Measurements from ENCODE around the gene XPNPEP1. TPM values are rescaled to one million over a fixed set of nuclear protein-coding genes. Genes with fewer than 3 reads are reported as not detected.

XPNPEP1 gene
- total RNA-seq, 4 donors from 2014 or later, result 108 to 298 (median 127) TPM

DNA sequence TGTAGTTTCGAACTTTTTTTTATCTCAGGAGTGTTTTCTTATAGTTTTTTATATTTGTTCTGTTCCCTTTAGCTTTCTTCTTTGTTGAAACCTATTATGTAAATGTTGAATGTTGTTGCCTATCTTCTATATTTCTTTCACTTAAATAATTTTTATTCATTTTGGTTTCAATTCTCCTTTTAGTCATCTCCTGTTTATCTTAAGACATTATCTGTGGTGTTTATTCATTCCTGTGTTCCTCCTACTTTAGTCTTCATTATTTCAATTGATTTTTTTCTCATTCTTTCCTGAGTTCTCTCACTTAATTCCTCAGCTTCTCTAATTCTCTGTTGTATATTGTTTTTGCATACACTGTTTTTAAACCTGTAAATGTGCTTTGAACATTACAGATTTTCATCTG lies 64.1 kb downstream of the XPNPEP1 start:
- no peaks in the 10 kb centered on the region for H3K27me3 ChIP-seq
- no peak for DNase-seq
- intact Hi-C loops (cut with DNase I; ENCODE audit: low total_unique reads) (no loop called here), in situ Hi-C loops (cut with MboI; ENCODE audit: low pct_ligation_motif_present in 1 of 4, low pct_unique_long_range_greater_than_20kb in 1 of 4, low sequenced_read_pairs in 3 of 4) (no loop called here)
- H3K9me3 ChIP-seq, result no peaks in the 10 kb centered on the region
- no peak overlapping the region for H3K27ac ChIP-seq
- H3K4me1 ChIP-seq, result no peaks in the 10 kb centered on the region
- WGBS, 2 donors (ENCODE audit: low coverage in 1 of 2), result 86% methylated on average over 1 of the region's 1 CpG
- H3K36me3 ChIP-seq, result peaks cover 0 to 18% (median 8%) of the 10 kb centered on the region in 4 donors
- H3K4me3 ChIP-seq, result no peak overlapping the region
- TF ChIP-seq POLR2AphosphoS5 (IDR thresholded peaks at IDR 0.05) (no peak), EP300 (IDR thresholded peaks at IDR 0.05; ENCODE audit: low read depth) (no peak), POLR2A (IDR thresholded peaks at IDR 0.05) (no peak)
- TF ChIP-seq, protein P1, sequence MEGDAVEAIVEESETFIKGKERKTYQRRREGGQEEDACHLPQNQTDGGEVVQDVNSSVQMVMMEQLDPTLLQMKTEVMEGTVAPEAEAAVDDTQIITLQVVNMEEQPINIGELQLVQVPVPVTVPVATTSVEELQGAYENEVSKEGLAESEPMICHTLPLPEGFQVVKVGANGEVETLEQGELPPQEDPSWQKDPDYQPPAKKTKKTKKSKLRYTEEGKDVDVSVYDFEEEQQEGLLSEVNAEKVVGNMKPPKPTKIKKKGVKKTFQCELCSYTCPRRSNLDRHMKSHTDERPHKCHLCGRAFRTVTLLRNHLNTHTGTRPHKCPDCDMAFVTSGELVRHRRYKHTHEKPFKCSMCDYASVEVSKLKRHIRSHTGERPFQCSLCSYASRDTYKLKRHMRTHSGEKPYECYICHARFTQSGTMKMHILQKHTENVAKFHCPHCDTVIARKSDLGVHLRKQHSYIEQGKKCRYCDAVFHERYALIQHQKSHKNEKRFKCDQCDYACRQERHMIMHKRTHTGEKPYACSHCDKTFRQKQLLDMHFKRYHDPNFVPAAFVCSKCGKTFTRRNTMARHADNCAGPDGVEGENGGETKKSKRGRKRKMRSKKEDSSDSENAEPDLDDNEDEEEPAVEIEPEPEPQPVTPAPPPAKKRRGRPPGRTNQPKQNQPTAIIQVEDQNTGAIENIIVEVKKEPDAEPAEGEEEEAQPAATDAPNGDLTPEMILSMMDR (IDR thresholded peaks at IDR 0.05), result no peak

DNA sequence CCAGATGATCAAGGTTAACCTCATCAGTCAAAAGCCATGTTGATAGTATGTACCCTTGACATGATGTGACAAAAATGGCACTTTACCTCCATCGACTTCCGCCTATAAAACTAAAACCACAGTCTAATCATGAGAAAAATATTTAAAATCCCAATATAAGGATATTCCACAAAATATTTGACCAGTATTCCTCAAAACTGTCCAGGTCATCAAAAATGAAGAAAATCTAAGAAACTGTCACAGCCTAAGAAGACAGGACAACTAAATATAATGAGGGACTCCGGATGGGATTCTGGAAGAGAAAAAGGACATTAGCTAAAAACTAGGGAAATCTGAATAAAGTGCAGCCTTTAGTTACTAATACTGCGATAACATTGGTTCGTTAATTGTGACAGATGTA lies 67.6 kb downstream of the XPNPEP1 start:
- Histone ChIP-seq H3K9me3 (no peaks in the 10 kb centered on the region), H3K4me3 (no peak overlapping the region), H3K27me3 (no peaks in the 10 kb centered on the region), H3K4me1 (no peaks in the 10 kb centered on the region), H3K36me3 (no peaks in the 10 kb centered on the region), H3K27ac (no peak overlapping the region)
- DNase-seq, result no peak
- in situ Hi-C loops (cut with MboI; ENCODE audit: low pct_ligation_motif_present in 1 of 4, low pct_unique_long_range_greater_than_20kb in 1 of 4, low sequenced_read_pairs in 3 of 4), result no loop called here
- intact Hi-C loops (cut with DNase I; ENCODE audit: low total_unique reads), result no loop called here
- no peak for TF ChIP-seq EP300 (IDR thresholded peaks at IDR 0.05; ENCODE audit: low read depth)
- no peak for TF ChIP-seq POLR2A (IDR thresholded peaks at IDR 0.05)
- TF ChIP-seq POLR2AphosphoS5 (IDR thresholded peaks at IDR 0.05), result no peak
- TF ChIP-seq, protein P1 (IDR thresholded peaks at IDR 0.05), result no peak
- WGBS, 2 donors (ENCODE audit: low coverage in 1 of 2), result 92 to 94% methylated on average over 5 of the region's 5 CpGs

DNA sequence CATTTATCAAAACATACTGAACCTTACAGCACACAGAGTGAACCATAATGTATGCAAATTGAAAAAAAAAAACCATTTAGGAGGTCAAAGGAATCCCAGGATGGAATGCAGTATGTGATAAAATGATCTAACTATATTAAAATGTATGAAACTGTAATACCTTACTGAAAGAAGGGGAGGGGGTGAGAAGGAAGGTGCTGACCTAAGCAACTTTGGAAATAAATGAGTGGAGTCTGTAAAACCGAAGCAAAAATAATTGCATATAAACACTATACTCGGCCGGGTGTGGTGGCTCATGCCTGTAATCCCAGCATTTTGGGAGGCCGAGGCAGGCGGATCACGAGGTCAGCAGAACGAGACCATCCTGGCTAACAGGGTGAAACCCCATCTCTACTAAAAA lies 69.4 kb downstream of the XPNPEP1 start:
- Histone ChIP-seq H3K36me3 (no peaks in the 10 kb centered on the region), H3K27me3 (no peaks in the 10 kb centered on the region), H3K4me3 (no peak overlapping the region), H3K4me1 (no peaks in the 10 kb centered on the region), H3K27ac (no peak overlapping the region), H3K9me3 (no peaks in the 10 kb centered on the region)
- TF ChIP-seq, protein P1 (IDR thresholded peaks at IDR 0.05), result no peak
- TF ChIP-seq POLR2A (IDR thresholded peaks at IDR 0.05), result no peak
- no peak for TF ChIP-seq POLR2AphosphoS5 (IDR thresholded peaks at IDR 0.05)
- no peak for TF ChIP-seq EP300 (IDR thresholded peaks at IDR 0.05; ENCODE audit: low read depth)
- in situ Hi-C loops (cut with MboI; ENCODE audit: low pct_ligation_motif_present in 1 of 4, low pct_unique_long_range_greater_than_20kb in 1 of 4, low sequenced_read_pairs in 3 of 4) (no loop called here), intact Hi-C loops (cut with DNase I; ENCODE audit: low total_unique reads) (no loop called here)
- DNase-seq, result no peak
- 92 to 95% methylated on average over 5 to 7 of the region's 7 CpGs for WGBS, 2 donors (ENCODE audit: low coverage in 1 of 2)

DNA sequence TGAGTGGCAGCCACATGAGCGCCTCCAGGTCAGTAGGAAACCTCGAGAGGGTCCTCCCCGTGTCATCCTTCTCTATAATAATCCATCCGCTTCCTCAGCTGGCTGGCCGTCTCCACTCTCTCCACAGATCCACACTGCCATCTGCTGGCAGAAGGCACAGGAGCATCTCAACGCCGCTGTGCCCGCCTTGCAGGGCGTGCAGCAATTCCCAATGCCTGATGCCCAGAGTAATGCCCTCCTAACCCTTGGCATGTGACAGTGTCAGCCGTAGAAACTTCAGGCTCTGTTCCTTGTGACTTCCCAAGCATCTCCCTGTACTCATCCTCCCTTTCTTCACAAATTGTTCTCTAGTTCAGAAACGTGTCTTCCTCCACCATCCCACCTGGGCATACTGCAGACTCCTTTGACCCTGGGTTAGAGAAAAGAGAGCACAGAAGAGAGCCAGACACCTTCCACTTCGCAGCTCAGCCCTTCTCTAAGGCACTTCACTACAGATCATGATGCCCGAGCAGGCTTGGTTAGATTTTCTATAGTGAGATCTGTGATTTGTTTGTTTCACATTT lies 70.8 kb downstream of the XPNPEP1 start:
- H3K27ac ChIP-seq, result no peak overlapping the region
- in situ Hi-C loops (cut with MboI; ENCODE audit: low pct_ligation_motif_present in 1 of 4, low pct_unique_long_range_greater_than_20kb in 1 of 4, low sequenced_read_pairs in 3 of 4) (no loop called here), intact Hi-C loops (cut with DNase I; ENCODE audit: low total_unique reads) (no loop called here)
- H3K4me3 ChIP-seq, result no peak overlapping the region
- WGBS, 2 donors (ENCODE audit: low coverage in 1 of 2), result 7 to 21% methylated on average over 5 to 13 of the region's 13 CpGs
- no peaks in the 10 kb centered on the region for H3K4me1 ChIP-seq
- TF ChIP-seq, protein P1 (IDR thresholded peaks at IDR 0.05), result peak; percentile 69 to 88 (median 85)
- no peak for TF ChIP-seq EP300 (IDR thresholded peaks at IDR 0.05; ENCODE audit: low read depth)
- no peaks in the 10 kb centered on the region for H3K36me3 ChIP-seq
- no peaks in the 10 kb centered on the region for H3K9me3 ChIP-seq
- DNase-seq, result peak; percentile 78
- no peaks in the 10 kb centered on the region for H3K27me3 ChIP-seq

Data from transverse colon (tissue), 4 donors.